ENCODE measurements around the gene GLRX5. TPM values are rescaled to one million over a fixed set of nuclear protein-coding genes. Genes with fewer than 3 reads are reported as not detected.
"Not testable (repeated sequence)": the region's sequence is repeated elsewhere in the genome, so short reads cannot be mapped to it uniquely, and the experiment has no call there.

GLRX5 gene
- total RNA-seq, 1 experiment from 2014 or later: 68.8 TPM

DNA sequence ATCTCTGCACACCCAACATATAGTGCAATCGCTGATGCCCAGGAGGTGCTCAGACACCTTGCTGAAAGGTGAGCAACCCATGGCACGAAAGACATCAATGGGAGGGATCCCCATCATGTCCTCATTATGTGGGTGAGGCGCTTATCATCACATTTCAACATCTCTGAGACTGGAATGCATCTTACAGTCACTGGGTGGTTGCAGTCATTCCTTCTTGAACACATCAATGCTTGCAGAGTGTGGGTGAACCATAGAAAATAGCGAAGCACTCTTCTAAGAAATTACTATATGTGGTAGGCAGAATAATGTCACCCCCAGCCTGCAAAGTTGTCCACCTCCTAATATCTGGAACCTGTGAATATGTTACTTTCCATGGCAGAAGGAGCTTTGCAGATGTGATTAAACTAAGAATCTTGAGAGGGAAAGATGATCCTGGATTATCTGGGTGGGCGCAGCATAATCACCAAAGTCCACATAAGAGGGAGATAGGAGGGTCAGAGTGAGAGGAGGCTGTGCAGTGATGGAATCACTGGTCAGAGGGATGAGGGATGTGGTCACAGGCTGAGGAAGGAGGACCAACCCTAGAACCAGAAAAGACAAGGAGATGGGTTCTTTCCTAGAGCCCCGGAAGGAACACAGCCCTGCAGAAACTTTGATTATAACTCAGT is 51.2 kb downstream of the GLRX5 start:
- no TSS peak for BruUV-seq (replicated peaks)
- Histone ChIP-seq H3K9me3 (ENCODE audit: low read depth, low read length, poor library complexity, severe bottlenecking) (no peaks in the 10 kb centered on the region), H3K27me3 (replicated peaks; ENCODE audit: insufficient read depth, low read depth, low read length, poor library complexity) (no peaks in the 10 kb centered on the region), H3K4me3 (ENCODE audit: low read depth, low read length, poor library complexity, severe bottlenecking) (no peak overlapping the region), H3K27ac (ENCODE audit: low read depth, low read length, poor library complexity, severe bottlenecking) (no peak overlapping the region), H3K4me1 (ENCODE audit: insufficient read depth, low read length, poor library complexity, severe bottlenecking) (no peaks in the 10 kb centered on the region), H3K36me3 (ENCODE audit: insufficient read depth, low read length, poor library complexity, severe bottlenecking) (no peaks in the 10 kb centered on the region)
- DNase-seq (ENCODE audit: low spot score): no peak
- intact Hi-C loops (cut with micrococcal nuclease; ENCODE audit: unreplicated experiment): no loop called here
- POLR2A ChIA-PET (ENCODE audit: low non-redundant PET): no interaction called here
- TF ChIP-seq, protein P1, sequence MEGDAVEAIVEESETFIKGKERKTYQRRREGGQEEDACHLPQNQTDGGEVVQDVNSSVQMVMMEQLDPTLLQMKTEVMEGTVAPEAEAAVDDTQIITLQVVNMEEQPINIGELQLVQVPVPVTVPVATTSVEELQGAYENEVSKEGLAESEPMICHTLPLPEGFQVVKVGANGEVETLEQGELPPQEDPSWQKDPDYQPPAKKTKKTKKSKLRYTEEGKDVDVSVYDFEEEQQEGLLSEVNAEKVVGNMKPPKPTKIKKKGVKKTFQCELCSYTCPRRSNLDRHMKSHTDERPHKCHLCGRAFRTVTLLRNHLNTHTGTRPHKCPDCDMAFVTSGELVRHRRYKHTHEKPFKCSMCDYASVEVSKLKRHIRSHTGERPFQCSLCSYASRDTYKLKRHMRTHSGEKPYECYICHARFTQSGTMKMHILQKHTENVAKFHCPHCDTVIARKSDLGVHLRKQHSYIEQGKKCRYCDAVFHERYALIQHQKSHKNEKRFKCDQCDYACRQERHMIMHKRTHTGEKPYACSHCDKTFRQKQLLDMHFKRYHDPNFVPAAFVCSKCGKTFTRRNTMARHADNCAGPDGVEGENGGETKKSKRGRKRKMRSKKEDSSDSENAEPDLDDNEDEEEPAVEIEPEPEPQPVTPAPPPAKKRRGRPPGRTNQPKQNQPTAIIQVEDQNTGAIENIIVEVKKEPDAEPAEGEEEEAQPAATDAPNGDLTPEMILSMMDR (conservative IDR thresholded peaks at IDR 0.05; ENCODE audit: low read depth, low read length): no peak
- TF ChIP-seq EZH2 (IDR thresholded peaks at IDR 0.05; ENCODE audit: borderline replicate concordance, low read depth, low read length, poor library complexity, severe bottlenecking): no peak
- CTCF ChIA-PET: no interaction called here

DNA sequence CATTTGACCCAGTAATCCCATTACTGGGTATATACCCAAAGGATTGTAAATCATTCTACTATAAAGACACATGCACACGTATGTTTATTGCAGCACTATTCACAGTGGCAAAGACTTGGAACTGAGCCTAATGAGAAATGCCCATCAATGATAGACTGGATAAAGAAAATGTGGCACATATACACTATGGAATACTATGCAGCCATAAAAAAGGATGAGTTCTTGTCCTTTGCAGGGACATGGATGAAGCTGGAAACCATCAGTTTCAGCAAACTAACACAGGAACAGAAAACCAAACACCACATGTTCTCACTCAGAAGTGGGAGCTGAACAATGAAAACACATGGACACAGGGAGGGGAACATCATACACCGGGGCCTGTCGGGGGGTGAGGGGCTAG is 56.3 kb downstream of the GLRX5 start:
- POLR2A ChIA-PET (ENCODE audit: low non-redundant PET); H3K36me3 ChIP-seq (ENCODE audit: insufficient read depth, low read length, poor library complexity, severe bottlenecking); H3K4me3 ChIP-seq (ENCODE audit: low read depth, low read length, poor library complexity, severe bottlenecking); intact Hi-C loops (cut with micrococcal nuclease; ENCODE audit: unreplicated experiment); BruUV-seq (replicated peaks); H3K9me3 ChIP-seq (ENCODE audit: low read depth, low read length, poor library complexity, severe bottlenecking); H3K27me3 ChIP-seq (replicated peaks; ENCODE audit: insufficient read depth, low read depth, low read length, poor library complexity); H3K27ac ChIP-seq (ENCODE audit: low read depth, low read length, poor library complexity, severe bottlenecking); DNase-seq (ENCODE audit: low spot score); H3K4me1 ChIP-seq (ENCODE audit: insufficient read depth, low read length, poor library complexity, severe bottlenecking): not testable (repeated sequence)
- CTCF ChIA-PET: interaction anchor here (0.5 kb wide), 1 partner anchor 26 kb away, joined by 3 read pairs; no protein-coding TSS in a partner anchor

Other genes starting within 250 kb of the GLRX5 start
- gene CLMN, start 215.1 kb upstream of the GLRX5 start, total RNA-seq (2021): 8.6 and 12.2 TPM in 2 replicates
- gene SYNE3, start 18.4 kb upstream of the GLRX5 start, total RNA-seq (2021): 6.3 and 6.4 TPM in 2 replicates
- gene TCL1B, start 151.4 kb downstream of the GLRX5 start, total RNA-seq (2021): 0.83 and 1.1 TPM in 2 replicates
- not detected in 2 replicates for gene TCL1A, start 179.1 kb downstream of the GLRX5 start, total RNA-seq (2021)